Prostate gland (tissue), 2 donors: ENCODE data around the gene VPS26B. TPM values are rescaled to one million over a fixed set of nuclear protein-coding genes. Genes with fewer than 3 reads are reported as not detected.
A peak's percentile ranks its signal among the peaks of the same experiment; 100 is the strongest.

ENCODE experiments used
- DNase-seq: peaks from one replicate; pipeline ENCODE4 v3.0.0-alpha.2; 2019; ENCODE audit warnings: low spot score
- H3K27ac ChIP-seq, 2 donors: fragments of 200-600 bp; sonication (generic); 2 replicates each; pipeline ENCODE4 v1.5.1; 2017 to 2019
- H3K27me3 ChIP-seq: fragments of 200-600 bp; sonication (generic); replicated peaks from 2 replicates; pipeline ENCODE4 v1.5.1; 2019; ENCODE audit not compliant: insufficient read depth
- H3K36me3 ChIP-seq, 2 donors: fragments of 200-600 bp; sonication (generic); 1 replicate in 1 of 2; 2 replicates in 1 of 2; pipeline versions ENCODE4 v1.5.1 to v1.8.1; 2017 to 2019
- H3K4me1 ChIP-seq: fragments of 200-600 bp; sonication (generic); replicated peaks from 2 replicates; pipeline ENCODE4 v1.5.1; 2019
- H3K4me3 ChIP-seq, 2 donors: fragments of 200-600 bp; sonication (generic); 2 replicates each; pipeline ENCODE4 v1.5.1; 2017 to 2019
- H3K9me3 ChIP-seq: fragments of 200-600 bp; sonication (generic); 2 replicates; pipeline ENCODE4 v1.5.1; 2017
- POLR2A ChIP-seq: fragments of 450-650 bp; IDR thresholded peaks from one replicate; pipeline ENCODE4 v1.6.1; 2016; ENCODE audit warnings: antibody characterized with exemption, mild to moderate bottlenecking
- POLR2AphosphoS5 ChIP-seq: sonication (generic); formaldehyde crosslinking; IDR thresholded peaks from one replicate; pipeline ENCODE4 v1.6.1; 2017; ENCODE audit warnings: antibody characterized with exemption
- WGBS: methylation state at CpG from one replicate; pipeline ENCODE4 v1.1.5; 2018; 5-methylcytosine and 5-hydroxymethylcytosine counted together
- intact Hi-C: fragments of 100-400 bp; cut with DNase I; formaldehyde crosslinking; loops from one replicate; pipeline ENCODE4 v1.14.2; 2022
- total RNA-seq, 2 donors: library from RNA; depleted of rRNA; stranded (reverse); fragments of >200 nt; gene quantifications; one replicate each; pipeline ENCODE4 v1.1.0, GENCODE V29; 2016
- TF ChIP-seq, protein P1 (sequence below), 4 experiments: fragments of 200-600 bp in 2 of 4; fragments of 450-650 bp in 2 of 4; sonication (generic) in 2 of 4; IDR thresholded peaks; 1 replicate in 3 of 4; 2 replicates in 1 of 4; pipeline ENCODE4 v1.5.1; 2016 to 2019; ENCODE audit warnings: antibody characterized with exemption in 4 of 4, mild to moderate bottlenecking in 2 of 4, moderate library complexity in 2 of 4

Gene VPS26B
- total RNA-seq, 2 donors from 2014 or later: 67.6 to 80.8 TPM

DNA sequence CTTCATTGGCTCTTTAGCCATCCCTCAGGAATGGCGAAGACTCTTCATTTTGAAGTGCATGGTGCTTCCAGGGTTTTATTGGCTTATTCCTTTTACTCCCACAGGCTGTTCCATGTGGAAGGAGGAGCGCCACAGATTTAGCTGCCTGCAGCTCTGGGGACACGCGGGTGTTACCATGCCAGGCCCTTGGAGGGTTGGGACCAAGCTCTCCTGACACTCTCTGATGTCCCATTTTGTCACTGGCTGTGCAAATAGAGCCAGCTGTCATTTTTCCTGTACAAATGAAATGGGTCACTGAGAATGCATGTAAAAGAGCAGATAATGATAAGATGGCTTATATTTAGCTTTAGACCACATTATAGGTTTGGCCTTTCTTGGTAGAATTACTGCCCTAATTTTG lies 19.4 kb downstream of the VPS26B start:
- Histone ChIP-seq H3K9me3 (no peaks in the 10 kb centered on the region), H3K36me3 (no peaks in the 10 kb centered on the region)
- DNase-seq: no peak

DNA sequence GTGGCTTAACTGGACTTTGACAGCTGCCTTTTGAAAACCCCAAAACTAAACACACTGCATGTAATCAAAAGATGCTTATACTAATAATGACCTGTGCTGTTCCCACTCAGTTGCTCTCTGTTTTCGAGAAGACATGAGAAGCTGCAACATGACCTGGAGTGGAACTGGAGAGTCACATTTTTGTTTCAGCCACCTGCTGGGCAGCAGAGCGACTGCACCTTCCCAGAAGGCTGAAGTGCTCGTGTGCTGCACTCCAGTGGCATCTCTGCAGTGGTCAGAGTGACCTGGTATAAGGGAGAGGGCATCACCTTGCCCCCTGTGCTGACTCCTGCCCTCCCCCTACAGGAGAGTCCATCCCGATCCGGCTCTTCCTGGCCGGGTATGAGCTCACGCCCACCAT lies 20.1 kb downstream of the VPS26B start:
- no peak for DNase-seq
- H3K27me3 ChIP-seq: no peaks in the 10 kb centered on the region
- no peaks in the 10 kb centered on the region for H3K4me1 ChIP-seq
- peaks cover 0 to 4% of the 10 kb centered on the region in 2 donors for H3K36me3 ChIP-seq
- no peaks in the 10 kb centered on the region for H3K9me3 ChIP-seq
- intact Hi-C loops: no loop called here
- H3K4me3 ChIP-seq: no peak overlapping the region
- H3K27ac ChIP-seq: no peak overlapping the region
- 45% methylated on average over 7 of the region's 7 CpGs for WGBS
- TF ChIP-seq POLR2A: no peak
- no peak for TF ChIP-seq POLR2AphosphoS5
- TF ChIP-seq, protein P1, sequence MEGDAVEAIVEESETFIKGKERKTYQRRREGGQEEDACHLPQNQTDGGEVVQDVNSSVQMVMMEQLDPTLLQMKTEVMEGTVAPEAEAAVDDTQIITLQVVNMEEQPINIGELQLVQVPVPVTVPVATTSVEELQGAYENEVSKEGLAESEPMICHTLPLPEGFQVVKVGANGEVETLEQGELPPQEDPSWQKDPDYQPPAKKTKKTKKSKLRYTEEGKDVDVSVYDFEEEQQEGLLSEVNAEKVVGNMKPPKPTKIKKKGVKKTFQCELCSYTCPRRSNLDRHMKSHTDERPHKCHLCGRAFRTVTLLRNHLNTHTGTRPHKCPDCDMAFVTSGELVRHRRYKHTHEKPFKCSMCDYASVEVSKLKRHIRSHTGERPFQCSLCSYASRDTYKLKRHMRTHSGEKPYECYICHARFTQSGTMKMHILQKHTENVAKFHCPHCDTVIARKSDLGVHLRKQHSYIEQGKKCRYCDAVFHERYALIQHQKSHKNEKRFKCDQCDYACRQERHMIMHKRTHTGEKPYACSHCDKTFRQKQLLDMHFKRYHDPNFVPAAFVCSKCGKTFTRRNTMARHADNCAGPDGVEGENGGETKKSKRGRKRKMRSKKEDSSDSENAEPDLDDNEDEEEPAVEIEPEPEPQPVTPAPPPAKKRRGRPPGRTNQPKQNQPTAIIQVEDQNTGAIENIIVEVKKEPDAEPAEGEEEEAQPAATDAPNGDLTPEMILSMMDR (IDR thresholded peaks at IDR 0.05): peak in 3 of 4 experiments; percentile 28 to 46 (median 35)

More for the DNA sequence above, 19.4 kb downstream of the VPS26B start:
- Histone ChIP-seq H3K27me3 (no peaks in the 10 kb centered on the region), H3K27ac (no peak overlapping the region), H3K4me1 (no peaks in the 10 kb centered on the region), H3K4me3 (no peak overlapping the region)
- intact Hi-C loops: no loop called here
- 87% methylated on average over 4 of the region's 4 CpGs for WGBS
- TF ChIP-seq POLR2AphosphoS5: no peak
- TF ChIP-seq, protein P1 (IDR thresholded peaks at IDR 0.05): no peak
- TF ChIP-seq POLR2A: no peak

DNA sequence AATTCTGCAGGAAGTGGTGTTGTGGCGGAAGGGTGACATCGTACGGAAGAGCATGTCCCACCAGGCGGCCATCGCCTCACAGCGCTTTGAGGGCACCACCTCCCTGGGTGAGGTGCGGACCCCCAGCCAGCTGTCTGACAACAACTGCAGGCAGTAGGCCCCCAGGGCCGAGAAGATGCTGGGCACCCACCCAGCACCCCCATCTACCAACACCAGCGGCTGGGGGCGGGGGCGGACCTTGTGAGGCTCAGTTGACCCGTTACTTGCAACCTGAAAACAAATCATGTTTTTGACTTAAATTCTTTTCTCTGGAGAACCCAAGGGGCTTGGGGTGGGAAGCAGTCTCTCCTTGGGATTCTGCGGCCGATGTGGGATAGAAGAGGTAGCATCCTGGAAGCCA lies 21.0 kb downstream of the VPS26B start:
- Histone ChIP-seq H3K27me3 (no peaks in the 10 kb centered on the region), H3K27ac (peak overlapping the region in 1 of 2 donors; percentile 51), H3K36me3 (peaks cover 0 to 4% of the 10 kb centered on the region in 2 donors), H3K4me1 (no peaks in the 10 kb centered on the region), H3K4me3 (no peak overlapping the region), H3K9me3 (no peaks in the 10 kb centered on the region)
- intact Hi-C loops: no loop called here
- 88% methylated on average over 13 of the region's 14 CpGs for WGBS
- no peak for DNase-seq
- TF ChIP-seq POLR2A: no peak
- TF ChIP-seq, protein P1 (IDR thresholded peaks at IDR 0.05): no peak
- TF ChIP-seq POLR2AphosphoS5: no peak

DNA sequence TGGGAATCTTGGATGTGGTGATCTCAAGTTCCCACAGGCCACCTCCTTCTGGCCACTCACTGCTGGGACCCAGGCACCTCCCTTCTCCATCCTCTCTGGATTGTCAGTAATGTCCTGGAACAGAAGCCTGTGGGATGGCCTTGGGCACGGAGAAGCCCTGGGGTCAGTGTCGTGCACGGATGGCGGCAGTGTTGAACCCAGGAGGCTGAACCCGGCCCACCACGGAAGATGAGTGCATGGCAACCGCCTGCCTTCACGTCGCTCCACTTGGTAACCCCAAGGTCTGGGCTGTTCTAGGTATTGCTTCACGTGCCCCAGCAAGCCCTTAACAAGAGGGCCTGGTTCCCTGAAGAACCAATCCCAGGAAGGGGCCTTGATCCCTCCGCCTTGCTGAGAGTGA lies 21.6 kb downstream of the VPS26B start:
- DNase-seq: no peak
- Histone ChIP-seq H3K4me1 (no peaks in the 10 kb centered on the region), H3K36me3 (peaks cover 0 to 4% of the 10 kb centered on the region in 2 donors), H3K4me3 (no peak overlapping the region), H3K27me3 (no peaks in the 10 kb centered on the region), H3K27ac (peak overlapping the region; percentile 34 to 51), H3K9me3 (no peaks in the 10 kb centered on the region)
- WGBS: 83% methylated on average over 11 of the region's 11 CpGs
- TF ChIP-seq POLR2A (no peak), POLR2AphosphoS5 (no peak)
- TF ChIP-seq, protein P1 (IDR thresholded peaks at IDR 0.05): no peak
- intact Hi-C loops: no loop called here

DNA sequence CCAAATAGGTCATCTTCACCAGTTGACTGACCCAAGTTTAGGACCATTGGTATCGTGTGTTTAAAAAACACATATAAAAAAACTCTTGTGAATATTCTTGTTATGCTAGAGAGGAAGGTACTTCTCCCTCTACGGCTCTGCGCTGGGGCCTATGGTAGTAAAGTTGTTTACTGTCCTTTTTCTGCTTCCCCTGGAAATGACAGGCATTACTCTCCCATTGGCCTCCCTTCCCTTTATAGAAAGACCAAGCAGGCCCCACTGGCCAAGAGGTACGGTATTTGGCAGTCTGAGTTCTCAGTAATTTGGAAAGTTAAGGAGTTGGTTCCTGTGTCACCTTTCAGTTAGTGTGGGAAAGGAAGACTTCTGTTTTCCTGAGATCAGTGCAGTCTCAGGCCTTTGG lies 22.2 kb downstream of the VPS26B start:
- peak; percentile 56 for DNase-seq
- H3K4me1 ChIP-seq: no peaks in the 10 kb centered on the region
- peak overlapping the region; percentile 50 to 51 for H3K27ac ChIP-seq
- TF ChIP-seq POLR2A: no peak
- TF ChIP-seq, protein P1 (IDR thresholded peaks at IDR 0.05): no peak
- TF ChIP-seq POLR2AphosphoS5: peak; percentile 71
- H3K9me3 ChIP-seq: no peaks in the 10 kb centered on the region
- 44% methylated on average over 4 of the region's 4 CpGs for WGBS
- no peaks in the 10 kb centered on the region for H3K27me3 ChIP-seq
- no peak overlapping the region for H3K4me3 ChIP-seq
- intact Hi-C loops: no loop called here
- H3K36me3 ChIP-seq: peaks cover 0 to 4% of the 10 kb centered on the region in 2 donors
